Large intestine (tissue), 3 donors: ENCODE data around the gene AMMECR1. TPM values are rescaled to one million over a fixed set of nuclear protein-coding genes. Genes with fewer than 3 reads are reported as not detected.
A peak's percentile ranks its signal among the peaks of the same experiment; 100 is the strongest.

Experiments used
- DNase-seq, 2 donors: peaks; one replicate each; pipeline versions ENCODE4 v3.0.0 to v3.0.0-alpha.2; 2013
- H3K27ac ChIP-seq: one replicate; pipeline ENCODE4 v1.5.1; 2013; ENCODE audit warnings: low read length
- H3K27me3 ChIP-seq: 2 replicates; pipeline ENCODE4 v1.6.1; 2013; ENCODE audit warnings: low read length; ENCODE audit not compliant: control insufficient read depth, insufficient read depth
- H3K36me3 ChIP-seq: 2 replicates; pipeline ENCODE4 v1.6.1; 2013; ENCODE audit warnings: low read length; ENCODE audit not compliant: control insufficient read depth, insufficient read depth
- H3K4me1 ChIP-seq: one replicate; pipeline ENCODE4 v1.6.1; 2013; ENCODE audit warnings: low read length; ENCODE audit not compliant: control insufficient read depth, insufficient read depth
- H3K4me3 ChIP-seq: one replicate; pipeline ENCODE4 v1.5.1; 2013; ENCODE audit warnings: low read length
- H3K9me3 ChIP-seq: one replicate; pipeline ENCODE4 v1.6.1; 2013; ENCODE audit warnings: mild to moderate bottlenecking, low read depth, low read length, moderate library complexity; ENCODE audit not compliant: control insufficient read depth
- WGBS: methylation state at CpG from one replicate; pipeline ENCODE4 v1.1.5; 2013; ENCODE audit warnings: low lambda C conversion rate; ENCODE audit not compliant: insufficient coverage; 5-methylcytosine and 5-hydroxymethylcytosine counted together
- polyA plus RNA-seq: library from polyadenylated mRNA; unstranded; fragments of 120-200 nt; gene quantifications from one replicate; pipeline ENCODE4 v1.2.1, GENCODE V29; 2013

AMMECR1 gene
- polyA plus RNA-seq, 1 donor = 9.9 TPM

DNA sequence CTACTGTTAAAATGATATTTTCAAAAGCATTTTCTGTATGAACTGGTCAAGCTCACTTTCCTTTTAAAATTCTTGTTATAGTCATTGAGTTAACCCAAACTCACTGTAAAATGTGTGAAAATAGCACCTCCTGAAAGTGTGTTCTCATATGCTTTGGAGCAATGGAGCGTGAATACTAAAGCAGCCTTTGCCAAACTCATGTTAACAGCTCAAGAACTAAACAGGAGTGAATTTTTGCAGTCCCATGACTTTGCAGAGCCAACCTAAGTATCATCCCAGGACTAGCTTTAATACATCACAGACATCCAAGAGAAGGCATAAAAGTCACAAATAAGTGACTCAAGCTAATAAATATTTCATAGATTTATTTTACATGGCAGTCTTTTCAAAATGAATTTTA lies 2.3 kb downstream of the AMMECR1 start:
- Histone ChIP-seq H3K36me3 (no peaks in the 10 kb centered on the region), H3K4me3 (no peak overlapping the region), H3K4me1 (peaks cover 8% of the 10 kb centered on the region), H3K9me3 (no peaks in the 10 kb centered on the region), H3K27ac (no peak overlapping the region), H3K27me3 (no peaks in the 10 kb centered on the region)
- DNase-seq = no peak
- no CpG with 5 or more reads among the region's 1 CpG for WGBS

DNA sequence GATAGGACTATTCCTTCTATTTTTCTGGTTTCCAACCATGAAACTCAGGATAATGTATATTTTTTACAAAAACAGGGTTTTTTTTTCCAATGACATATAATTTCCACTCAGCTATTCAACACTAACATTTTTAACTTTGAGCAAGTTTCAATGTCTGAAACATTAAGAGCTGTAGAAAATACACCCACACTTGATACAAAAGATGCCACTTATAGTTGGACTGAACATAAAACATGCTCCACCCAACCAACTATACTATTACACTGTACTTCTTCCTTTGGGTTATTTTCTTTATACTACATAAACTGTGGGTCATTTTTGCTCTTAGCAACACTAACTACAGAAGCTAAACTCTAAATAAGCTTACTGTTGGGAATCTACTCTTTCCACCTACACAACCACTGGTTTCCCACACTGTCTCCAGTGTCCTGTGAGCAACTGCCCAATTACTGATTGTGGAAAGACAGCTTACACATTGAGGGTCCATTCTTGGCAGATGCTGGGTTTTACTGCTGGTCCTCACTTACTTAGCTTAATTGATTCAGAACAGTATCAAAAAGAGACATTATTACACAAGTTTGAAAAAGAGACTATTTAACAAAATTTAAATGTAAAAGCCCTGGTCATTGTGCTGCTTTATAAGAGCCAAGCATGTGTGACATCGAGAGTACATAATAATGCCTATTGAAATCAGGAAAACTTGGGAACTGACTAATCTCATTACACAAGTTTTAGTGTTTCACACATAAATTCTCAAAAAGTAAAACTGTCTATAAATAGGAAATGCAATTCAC lies 6.3 kb downstream of the AMMECR1 start:
- Histone ChIP-seq H3K4me1 (peaks cover 9% of the 10 kb centered on the region), H3K27me3 (no peaks in the 10 kb centered on the region), H3K4me3 (no peak overlapping the region), H3K9me3 (no peaks in the 10 kb centered on the region), H3K27ac (peak overlapping the region; percentile 29), H3K36me3 (no peaks in the 10 kb centered on the region)
- 83% methylated on average over 1 of the region's 1 CpG for WGBS
- no peak for DNase-seq

DNA sequence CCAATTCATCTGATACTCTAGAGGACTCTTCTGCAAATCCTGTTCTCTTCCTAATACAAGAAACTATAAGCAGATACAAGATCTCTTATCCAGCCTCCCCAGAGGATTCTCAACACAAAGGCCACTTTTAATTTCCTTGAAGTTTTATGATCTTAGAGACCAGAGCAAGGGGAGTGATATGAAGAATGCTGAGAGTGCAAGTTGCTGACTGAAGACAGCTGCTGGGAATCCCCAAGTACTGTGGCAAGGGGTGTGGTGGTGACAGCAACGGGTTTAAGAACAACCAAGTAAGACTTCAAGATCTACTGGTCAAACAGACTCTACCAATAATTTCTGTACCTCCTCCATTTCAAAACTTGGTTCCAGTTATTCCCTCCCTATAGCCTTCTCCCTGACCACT lies 7.0 kb downstream of the AMMECR1 start:
- peak overlapping the region; percentile 52 for H3K27ac ChIP-seq
- H3K36me3 ChIP-seq = no peaks in the 10 kb centered on the region
- no CpG with 5 or more reads among the region's 1 CpG for WGBS
- peaks cover 9% of the 10 kb centered on the region for H3K4me1 ChIP-seq
- H3K27me3 ChIP-seq = no peaks in the 10 kb centered on the region
- peak; percentile 39 to 53 for DNase-seq
- no peak overlapping the region for H3K4me3 ChIP-seq
- no peaks in the 10 kb centered on the region for H3K9me3 ChIP-seq

DNA sequence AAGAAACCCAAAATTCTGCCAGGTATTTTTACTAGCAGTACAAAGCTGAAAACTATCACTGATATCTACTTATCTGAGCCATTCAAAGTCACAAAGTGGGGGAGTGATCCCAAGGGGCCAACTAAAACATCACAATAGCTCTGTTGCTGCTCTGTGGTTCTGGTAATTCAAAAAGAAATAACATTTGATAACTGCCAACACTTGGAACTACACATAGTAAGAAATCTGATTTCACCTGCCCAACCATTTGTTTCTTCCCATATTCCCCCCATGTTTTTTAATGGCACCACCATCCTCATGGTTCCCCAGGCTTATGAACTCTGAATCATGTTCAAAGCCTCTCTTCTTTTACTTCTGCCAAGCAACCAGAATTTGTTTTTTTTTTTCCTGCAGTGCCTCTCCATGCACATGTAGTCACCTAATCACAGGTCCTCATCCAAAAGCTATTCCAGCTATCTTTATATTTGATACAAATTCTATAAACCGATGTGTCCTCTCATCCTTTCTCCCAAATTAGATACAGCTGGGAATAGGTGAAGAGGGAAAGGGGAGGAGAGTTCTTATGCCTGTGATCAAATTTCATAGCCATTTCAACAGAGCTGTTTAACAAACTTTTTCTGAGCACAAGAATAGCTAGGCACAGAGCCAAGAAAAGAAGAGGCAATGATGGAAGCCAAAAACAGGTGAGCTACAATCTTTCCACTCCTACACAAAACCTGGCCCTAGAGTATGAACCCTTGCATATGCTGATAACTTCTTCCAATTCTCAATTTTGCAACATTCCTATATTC lies 7.7 kb downstream of the AMMECR1 start:
- DNase-seq = no peak
- H3K27ac ChIP-seq = peak overlapping the region; percentile 52
- no peaks in the 10 kb centered on the region for H3K27me3 ChIP-seq
- H3K9me3 ChIP-seq = no peaks in the 10 kb centered on the region
- no CpG with 5 or more reads among the region's 1 CpG for WGBS
- no peaks in the 10 kb centered on the region for H3K36me3 ChIP-seq
- H3K4me1 ChIP-seq = peaks cover 9% of the 10 kb centered on the region
- no peak overlapping the region for H3K4me3 ChIP-seq

DNA sequence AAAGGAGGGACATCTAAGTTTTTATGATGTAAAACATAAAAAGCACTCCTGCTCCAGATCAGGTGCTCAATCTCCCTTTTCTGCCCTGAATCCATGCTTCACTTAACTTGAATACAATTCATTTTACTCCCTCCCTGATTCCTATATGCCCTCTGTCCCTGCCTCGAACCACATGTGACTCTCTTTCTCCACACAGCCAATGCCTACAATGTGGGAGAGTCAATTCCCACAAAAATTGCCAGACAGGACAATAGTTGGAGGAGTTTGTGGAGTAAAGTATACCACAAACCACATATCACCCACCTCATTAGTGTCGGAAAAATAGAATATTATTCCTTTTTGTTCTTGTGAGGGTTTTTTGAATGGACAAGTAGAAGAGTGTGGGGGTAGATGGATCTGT lies 9.7 kb downstream of the AMMECR1 start:
- H3K36me3 ChIP-seq = no peaks in the 10 kb centered on the region
- H3K27me3 ChIP-seq = no peaks in the 10 kb centered on the region
- H3K9me3 ChIP-seq = no peaks in the 10 kb centered on the region
- no peak overlapping the region for H3K27ac ChIP-seq
- no peak for DNase-seq
- WGBS = no CpG with 5 or more reads among the region's 2 CpGs
- H3K4me1 ChIP-seq = peaks cover 9% of the 10 kb centered on the region
- no peak overlapping the region for H3K4me3 ChIP-seq

DNA sequence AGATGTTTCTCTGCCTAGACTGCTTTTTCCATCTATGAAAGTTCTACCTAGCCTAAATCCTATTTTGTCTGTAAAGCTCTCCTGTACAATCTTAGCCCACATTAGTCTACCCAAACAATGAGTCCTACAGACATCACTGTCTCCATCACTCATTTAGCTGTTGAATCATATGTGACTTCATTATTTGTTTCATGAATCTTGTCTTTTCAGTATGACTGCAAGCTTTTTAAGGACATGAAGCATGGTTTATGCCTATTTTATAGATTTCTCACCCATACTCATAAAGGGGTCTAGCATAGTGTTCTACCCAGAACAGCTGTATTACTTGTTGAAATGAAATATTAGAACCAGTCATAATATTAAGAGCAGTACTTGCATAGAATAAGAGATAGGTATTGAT lies 13.0 kb downstream of the AMMECR1 start:
- Histone ChIP-seq H3K4me1 (no peaks in the 10 kb centered on the region), H3K27ac (no peak overlapping the region), H3K27me3 (no peaks in the 10 kb centered on the region), H3K36me3 (no peaks in the 10 kb centered on the region), H3K4me3 (no peak overlapping the region), H3K9me3 (no peaks in the 10 kb centered on the region)
- DNase-seq = no peak

DNA sequence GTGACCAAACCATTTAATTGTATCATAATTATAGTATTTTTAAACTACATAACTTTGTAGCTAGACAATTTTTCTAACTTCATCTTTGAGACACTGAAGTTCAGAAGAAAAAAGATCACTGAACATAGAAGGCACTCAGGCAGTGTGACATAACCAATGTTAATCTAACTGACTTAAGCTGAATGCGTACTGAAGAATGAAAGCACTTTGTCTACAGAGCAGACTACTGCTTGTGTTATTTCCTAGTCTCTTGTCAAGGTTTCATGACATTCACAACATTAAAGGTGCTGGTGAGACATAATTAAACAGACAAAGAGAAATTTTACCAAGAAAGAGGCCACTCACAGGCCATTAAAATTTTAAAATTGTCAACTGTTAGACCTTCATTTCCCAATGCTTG lies 13.5 kb downstream of the AMMECR1 start:
- no peaks in the 10 kb centered on the region for H3K4me1 ChIP-seq
- no peak overlapping the region for H3K27ac ChIP-seq
- no CpG with 5 or more reads among the region's 1 CpG for WGBS
- H3K36me3 ChIP-seq = no peaks in the 10 kb centered on the region
- H3K9me3 ChIP-seq = no peaks in the 10 kb centered on the region
- no peaks in the 10 kb centered on the region for H3K27me3 ChIP-seq
- H3K4me3 ChIP-seq = no peak overlapping the region
- DNase-seq = no peak

DNA sequence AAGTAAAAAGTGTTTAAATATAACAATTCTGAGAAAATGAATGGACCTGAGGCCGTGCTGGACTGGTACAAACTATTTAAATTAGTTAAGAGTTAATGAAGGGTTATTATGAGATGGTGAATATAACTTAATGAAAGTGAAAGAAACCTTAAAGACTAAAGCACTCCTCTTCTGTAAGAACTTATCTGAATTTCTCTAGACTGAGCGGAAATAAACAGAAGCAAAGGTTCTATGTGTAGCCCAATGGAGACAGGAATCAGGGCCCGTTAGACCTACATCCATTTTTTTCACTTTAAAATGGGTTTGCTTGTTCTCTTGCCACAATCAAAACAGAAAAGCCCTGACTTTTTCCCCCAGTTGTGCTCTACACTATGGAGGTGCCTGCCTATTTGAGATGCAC lies 14.9 kb downstream of the AMMECR1 start:
- Histone ChIP-seq H3K4me3 (no peak overlapping the region), H3K36me3 (no peaks in the 10 kb centered on the region), H3K27me3 (no peaks in the 10 kb centered on the region), H3K9me3 (no peaks in the 10 kb centered on the region), H3K27ac (no peak overlapping the region), H3K4me1 (no peaks in the 10 kb centered on the region)
- WGBS = no CpG with 5 or more reads among the region's 3 CpGs
- no peak for DNase-seq

DNA sequence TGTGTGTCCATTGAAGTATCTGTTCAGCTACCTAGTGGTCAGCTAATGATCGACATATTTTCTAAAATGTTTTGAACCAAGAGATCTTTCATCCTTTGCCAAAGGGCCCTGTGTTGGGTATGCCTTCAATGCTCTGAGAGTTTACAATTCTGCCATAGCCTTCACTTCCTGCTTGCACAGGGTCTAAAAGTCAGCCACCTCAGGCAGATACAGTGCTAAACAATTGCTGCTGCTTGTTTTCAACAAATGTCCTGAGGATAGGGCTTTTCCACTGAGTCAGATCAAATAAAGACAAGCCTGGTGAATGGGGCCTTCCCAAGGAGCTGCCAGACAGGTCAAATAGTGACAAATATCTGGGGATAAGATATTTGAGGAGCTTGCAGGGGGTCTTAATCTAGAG lies 16.7 kb downstream of the AMMECR1 start:
- WGBS = no CpG with 5 or more reads among the region's 1 CpG
- no peak for DNase-seq
- Histone ChIP-seq H3K27me3 (no peaks in the 10 kb centered on the region), H3K9me3 (peaks cover 2% of the 10 kb centered on the region), H3K4me3 (no peak overlapping the region), H3K36me3 (no peaks in the 10 kb centered on the region), H3K4me1 (no peaks in the 10 kb centered on the region), H3K27ac (no peak overlapping the region)

DNA sequence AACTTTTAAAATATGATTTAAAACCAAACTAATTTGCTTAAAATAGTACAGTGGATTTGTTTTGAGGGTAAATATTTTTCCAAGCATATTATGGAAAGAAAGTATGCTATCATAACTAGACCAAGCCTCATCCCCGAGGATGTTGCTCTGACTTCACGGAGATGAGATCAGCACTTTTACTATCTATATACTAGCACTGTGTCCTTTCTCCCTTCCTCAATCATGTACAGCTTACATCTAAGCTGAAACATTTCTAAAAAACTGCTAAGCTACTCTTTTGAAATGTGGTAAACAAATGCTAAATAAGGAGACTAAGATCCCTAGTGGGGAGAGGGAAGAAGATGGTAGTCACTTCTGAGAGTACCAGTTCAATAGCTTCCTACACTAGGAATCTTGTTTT lies 23.8 kb downstream of the AMMECR1 start:
- Histone ChIP-seq H3K4me3 (no peak overlapping the region), H3K36me3 (no peaks in the 10 kb centered on the region)
- WGBS = no CpG with 5 or more reads among the region's 2 CpGs

DNA sequence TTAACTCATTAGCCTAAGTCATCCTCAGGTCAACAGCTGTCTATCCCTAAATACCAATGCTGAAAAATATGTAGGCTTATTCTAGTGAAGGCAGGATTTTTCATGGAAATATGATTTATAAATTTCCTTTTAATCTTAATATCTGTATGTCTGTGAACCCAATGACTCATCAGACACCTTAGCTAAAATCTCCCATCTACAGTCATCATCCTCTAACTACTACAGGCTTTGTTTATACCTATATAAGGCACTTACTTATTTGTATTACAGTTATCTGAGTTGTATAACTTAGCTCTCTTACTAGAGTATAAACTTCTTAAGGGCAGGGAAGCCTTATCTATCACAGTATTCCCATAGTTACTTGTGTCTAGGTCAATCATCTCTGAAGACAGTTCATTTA lies 24.2 kb downstream of the AMMECR1 start:
- Histone ChIP-seq H3K36me3 (no peaks in the 10 kb centered on the region), H3K9me3 (peaks cover 3% of the 10 kb centered on the region), H3K27me3 (no peaks in the 10 kb centered on the region), H3K27ac (no peak overlapping the region), H3K4me1 (no peaks in the 10 kb centered on the region), H3K4me3 (no peak overlapping the region)
- no peak for DNase-seq

More for the DNA sequence above, 23.8 kb downstream of the AMMECR1 start:
- H3K27me3 ChIP-seq = no peaks in the 10 kb centered on the region
- no peak overlapping the region for H3K27ac ChIP-seq
- H3K9me3 ChIP-seq = peaks cover 3% of the 10 kb centered on the region
- DNase-seq = no peak
- H3K4me1 ChIP-seq = no peaks in the 10 kb centered on the region
